Adrenal gland (tissue), 12 donors: ENCODE data around the gene RGS14. TPM values are rescaled to one million over a fixed set of nuclear protein-coding genes. Genes with fewer than 3 reads are reported as not detected.
"Not testable (repeated sequence)": the region's sequence is repeated elsewhere in the genome, so short reads cannot be mapped to it uniquely, and the experiment has no call there.

Source experiments
- DNase-seq, 7 donors: peaks; one replicate each; pipeline ENCODE4 v3.0.0-alpha.2; 2019 to 2020
- H3K27ac ChIP-seq, 5 donors: fragments of 200-600 bp; sonication (generic) in 4 of 5; 1 replicate in 3 of 5; 2 replicates in 2 of 5; pipeline versions ENCODE4 v1.5.1 to v1.8.0; 2016 to 2020; ENCODE audit warnings: mild to moderate bottlenecking in 1 of 5
- H3K27me3 ChIP-seq: fragments of 200-600 bp; 2 replicates; pipeline ENCODE4 v1.8.0; 2021
- H3K36me3 ChIP-seq, 2 donors: fragments of 200-600 bp; replicated peaks in 1 of 2; 1 replicate in 1 of 2; 2 replicates in 1 of 2; pipeline versions ENCODE4 v1.5.1 to v1.8.0; 2018 to 2022
- H3K4me1 ChIP-seq, 2 donors: fragments of 200-600 bp; replicated peaks in 1 of 2; 1 replicate in 1 of 2; 2 replicates in 1 of 2; pipeline versions ENCODE4 v1.5.1 to v1.8.0; 2018 to 2021
- H3K4me3 ChIP-seq, 4 donors: fragments of 200-600 bp; sonication (generic) in 3 of 4; one replicate each; pipeline ENCODE4 v1.5.1; 2016 to 2018
- H3K9me3 ChIP-seq, 3 donors: fragments of 200-600 bp; sonication (generic) in 1 of 3; replicated peaks in 1 of 3; 1 replicate in 2 of 3; 2 replicates in 1 of 3; pipeline versions ENCODE4 v1.5.1 to v1.8.0; 2016 to 2021
- CTCF ChIP-seq, 6 experiments: fragments of 450-650 bp in 4 of 6; fragments of 200-600 bp in 2 of 6; sonication (generic) in 1 of 6; IDR thresholded peaks; 1 replicate in 5 of 6; 2 replicates in 1 of 6; pipeline versions ENCODE4 v1.5.1 to v1.8.0; 2016 to 2021; ENCODE audit warnings: antibody characterized with exemption in 6 of 6, mild to moderate bottlenecking in 2 of 6, moderate library complexity in 1 of 6
- POLR2A ChIP-seq, 2 donors: fragments of 450-650 bp; IDR thresholded peaks; one replicate each; pipeline ENCODE4 v1.6.1; 2017; ENCODE audit warnings: antibody characterized with exemption in 2 of 2, mild to moderate bottlenecking in 2 of 2, moderate library complexity in 1 of 2
- WGBS, 4 donors: extraction: QIAGEN DNeasy Blood & Tissue Kit in 2 of 4; methylation state at CpG; one replicate each; pipeline versions ENCODE4 v1.1.5 to v1.1.7; 2013 to 2017; 5-methylcytosine and 5-hydroxymethylcytosine counted together
- intact Hi-C, 2 donors: fragments of 100-400 bp; cut with DNase I; formaldehyde crosslinking; loops; one replicate each; pipeline versions ENCODE4 v1.14.1 to v1.15.0; 2022 to 2023
- polyA plus RNA-seq, 3 donors: library from polyadenylated mRNA; stranded (reverse); fragments of 200-250 nt in 2 of 3; fragments of 350-450 nt in 1 of 3; fragmentation: Illumina TruSeq in 1 of 3; extraction: RNeasy Lipid Tissue Mini Kit (QIAGEN cat#74804) in 1 of 3; gene quantifications; one replicate each; pipeline ENCODE4 v1.2.3, GENCODE V29; 2013 to 2014
- total RNA-seq, 9 donors: library from RNA; depleted of rRNA in 4 of 9; stranded (reverse); fragments of >200 nt in 4 of 9; fragments of 120-200 nt in 1 of 9; fragmentation: NEBNext Ultra II Directional in 1 of 9; extraction: Animal tissue kit (Norgen Biotek cat#: 25700) in 1 of 9; gene quantifications; one replicate each; pipeline versions ENCODE4 v1.1.0 to v1.2.4, GENCODE V29; 2013 to 2023
- donor health status: healthy with polysubstance abuse.
- donor health status: Bipolar disorder and iron deficiency.
- donor health status: DM: yes; HTN: yes; CAD: no.
- donor health status: DM: no; HTN: no; CAD: no.
- donor health status: DM: no; HTN: no; CAD: no.
- donor health status: DM: yes; HTN: yes; CAD: no.

The RGS14 gene
- total and polyA plus RNA-seq, 12 donors: 2.3 to 36.3 (median 15.5) TPM

- Histone ChIP-seq H3K36me3 (no peaks in the 10 kb centered on the region), H3K4me3 (no peak overlapping the region), H3K27me3 (no peaks in the 10 kb centered on the region), H3K27ac (no peak overlapping the region), H3K9me3 (no peaks in the 10 kb centered on the region), H3K4me1 (no peaks in the 10 kb centered on the region)
- WGBS, 4 donors: 73 to 78% (median 75%) methylated on average over 3 of the region's 3 CpGs
- TF ChIP-seq POLR2A (IDR thresholded peaks at IDR 0.05) (no peak), CTCF (IDR thresholded peaks at IDR 0.05) (no peak)
- no peak for DNase-seq
- intact Hi-C loops: no loop called here
Observed at GRCh38 chr5:177414481-177414880, 56.8 kb downstream of the RGS14 start.

- H3K27ac ChIP-seq, H3K27me3 ChIP-seq, H3K4me3 ChIP-seq, H3K4me1 ChIP-seq, DNase-seq, H3K36me3 ChIP-seq, intact Hi-C loops, H3K9me3 ChIP-seq: not testable (repeated sequence)
- 70 to 82% (median 80%) methylated on average over 6 of the region's 6 CpGs for WGBS, 4 donors
Observed at GRCh38 chr5:177417081-177417480, 59.4 kb downstream of the RGS14 start.

GRCh38 chr5:177419046-177419445 is 61.3 kb downstream of the RGS14 start:
- Histone ChIP-seq H3K27me3 (no peaks in the 10 kb centered on the region), H3K27ac (no peak overlapping the region), H3K4me3 (no peak overlapping the region), H3K36me3 (no peaks in the 10 kb centered on the region), H3K4me1 (no peaks in the 10 kb centered on the region), H3K9me3 (no peaks in the 10 kb centered on the region)
- intact Hi-C loops: no loop called here
- 74 to 86% (median 81%) methylated on average over 3 of the region's 3 CpGs for WGBS, 4 donors
- DNase-seq: no peak
- TF ChIP-seq CTCF (IDR thresholded peaks at IDR 0.05) (no peak), POLR2A (IDR thresholded peaks at IDR 0.05) (no peak)

- H3K36me3 ChIP-seq, DNase-seq, H3K27me3 ChIP-seq, intact Hi-C loops, H3K27ac ChIP-seq, H3K4me1 ChIP-seq, H3K4me3 ChIP-seq, H3K9me3 ChIP-seq: not testable (repeated sequence)
- 61 to 77% (median 63%) methylated on average over 7 of the region's 7 CpGs for WGBS, 4 donors
Observed at GRCh38 chr5:177420472-177420871, 62.7 kb downstream of the RGS14 start.

GRCh38 chr5:177421062-177421798 is 63.5 kb downstream of the RGS14 start:
- Histone ChIP-seq H3K36me3 (no peaks in the 10 kb centered on the region), H3K4me1 (peaks cover 4 to 6% of the 10 kb centered on the region in 2 donors), H3K4me3 (no peak overlapping the region), H3K9me3 (no peaks in the 10 kb centered on the region), H3K27ac (no peak overlapping the region), H3K27me3 (no peaks in the 10 kb centered on the region)
- DNase-seq: no peak
- 73 to 79% (median 76%) methylated on average over 6 of the region's 6 CpGs for WGBS, 4 donors
- TF ChIP-seq POLR2A (IDR thresholded peaks at IDR 0.05): no peak
- TF ChIP-seq CTCF (IDR thresholded peaks at IDR 0.05): no peak
- intact Hi-C loops: no loop called here

Other genes starting within 250 kb of the RGS14 start
- gene NSD1, start 224.2 kb upstream of the RGS14 start, total RNA-seq: 10 to 100 TPM; 21.3 to 73.9 (median 49.6) TPM
- 10 to 100 TPM in 2 of 3 donors, 1 to 10 TPM in 1; 6.4 to 22.9 (median 10.2) TPM for gene NSD1, start 224.2 kb upstream of the RGS14 start, polyA plus RNA-seq
- gene RAB24, start 54.2 kb upstream of the RGS14 start, total RNA-seq: 10 to 100 TPM; 36.9 to 72.6 (median 51.3) TPM
- gene RAB24, start 54.2 kb upstream of the RGS14 start, polyA plus RNA-seq: 100 to 1,000 TPM in 1 of 3 donors, 10 to 100 TPM in 2; 29.4 to 134 (median 95.2) TPM
- gene PRELID1, start 54.1 kb upstream of the RGS14 start, total RNA-seq: 100 to 1,000 TPM in 4 of 9 donors, 10 to 100 TPM in 5; 52.3 to 164 (median 97.4) TPM
- gene PRELID1, start 54.1 kb upstream of the RGS14 start, polyA plus RNA-seq: 100 to 1,000 TPM; 175 to 217 (median 178) TPM
- gene MXD3, start 46.0 kb upstream of the RGS14 start, total RNA-seq: 10 to 100 TPM in 1 of 9 donors, 1 to 10 TPM in 7, under 1 TPM in 1; 0.85 to 18.1 (median 3.5) TPM
- gene MXD3, start 46.0 kb upstream of the RGS14 start, polyA plus RNA-seq: 10 to 100 TPM in 2 of 3 donors, under 1 TPM in 1; 0.16 to 42.6 (median 26.2) TPM
- gene LMAN2, start 6.3 kb upstream of the RGS14 start, total RNA-seq: 100 to 1,000 TPM; 109 to 398 (median 160) TPM
- 100 to 1,000 TPM in 1 of 3 donors, 10 to 100 TPM in 2; 85.7 to 147 (median 97.4) TPM for gene LMAN2, start 6.3 kb upstream of the RGS14 start, polyA plus RNA-seq
- not detected for gene SLC34A1, start 26.5 kb downstream of the RGS14 start, total RNA-seq
- gene SLC34A1, start 26.5 kb downstream of the RGS14 start, polyA plus RNA-seq: not detected
- gene PFN3, start 42.7 kb downstream of the RGS14 start, total RNA-seq: not detected
- not detected for gene PFN3, start 42.7 kb downstream of the RGS14 start, polyA plus RNA-seq
- under 1 TPM in 7 of 9 donors, not detected in 2; 0.11 to 0.69 (median 0.20) TPM for gene F12, start 51.6 kb downstream of the RGS14 start, total RNA-seq
- under 1 TPM in 2 of 3 donors, not detected in 1; 0.47 to 0.80 TPM for gene F12, start 51.6 kb downstream of the RGS14 start, polyA plus RNA-seq
- 10 to 100 TPM; 16.2 to 31.9 (median 22.3) TPM for gene GRK6, start 68.8 kb downstream of the RGS14 start, total RNA-seq
- gene GRK6, start 68.8 kb downstream of the RGS14 start, polyA plus RNA-seq: 10 to 100 TPM in 2 of 3 donors, 1 to 10 TPM in 1; 3.5 to 15.3 (median 11.2) TPM
- 10 to 100 TPM in 1 of 9 donors, 1 to 10 TPM in 7, under 1 TPM in 1; 0.55 to 13.5 (median 6.1) TPM for gene PRR7, start 88.9 kb downstream of the RGS14 start, total RNA-seq
- gene PRR7, start 88.9 kb downstream of the RGS14 start, polyA plus RNA-seq: 1 to 10 TPM in 2 of 3 donors, not detected in 1; 5.4 to 9.8 TPM
- 10 to 100 TPM; 11.1 to 17.5 (median 12.5) TPM for gene DBN1, start 115.7 kb downstream of the RGS14 start, total RNA-seq
- gene DBN1, start 115.7 kb downstream of the RGS14 start, polyA plus RNA-seq: 10 to 100 TPM in 2 of 3 donors, 1 to 10 TPM in 1; 5.1 to 47.1 (median 19.1) TPM
- 10 to 100 TPM; 10.4 to 63.2 (median 38.7) TPM for gene PDLIM7, start 139.7 kb downstream of the RGS14 start, total RNA-seq
- 100 to 1,000 TPM in 2 of 3 donors, 1 to 10 TPM in 1; 6.5 to 246 (median 131) TPM for gene PDLIM7, start 139.7 kb downstream of the RGS14 start, polyA plus RNA-seq
- gene DOK3, start 151.9 kb downstream of the RGS14 start, total RNA-seq: 10 to 100 TPM in 6 of 9 donors, 1 to 10 TPM in 3; 1.5 to 49.1 (median 11.9) TPM
- gene DOK3, start 151.9 kb downstream of the RGS14 start, polyA plus RNA-seq: 10 to 100 TPM in 2 of 3 donors, 1 to 10 TPM in 1; 2.3 to 38.5 (median 10.7) TPM
- gene DDX41, start 159.0 kb downstream of the RGS14 start, total RNA-seq: 100 to 1,000 TPM in 6 of 9 donors, 10 to 100 TPM in 3; 71.4 to 180 (median 112) TPM
- 100 to 1,000 TPM in 2 of 3 donors, 10 to 100 TPM in 1; 47.0 to 145 (median 124) TPM for gene DDX41, start 159.0 kb downstream of the RGS14 start, polyA plus RNA-seq
- gene FAM193B, start 196.6 kb downstream of the RGS14 start, total RNA-seq: 100 to 1,000 TPM in 1 of 9 donors, 10 to 100 TPM in 8; 22.0 to 104 (median 41.4) TPM
- gene FAM193B, start 196.6 kb downstream of the RGS14 start, polyA plus RNA-seq: 100 to 1,000 TPM in 2 of 3 donors, 10 to 100 TPM in 1; 18.4 to 851 (median 249) TPM
- gene TMED9, start 234.3 kb downstream of the RGS14 start, total RNA-seq: 100 to 1,000 TPM in 7 of 9 donors, 10 to 100 TPM in 2; 67.6 to 265 (median 139) TPM
- gene TMED9, start 234.3 kb downstream of the RGS14 start, polyA plus RNA-seq: 100 to 1,000 TPM; 105 to 125 (median 113) TPM
- gene B4GALT7, start 242.2 kb downstream of the RGS14 start, total RNA-seq: 10 to 100 TPM; 27.8 to 77.6 (median 43.7) TPM
- gene B4GALT7, start 242.2 kb downstream of the RGS14 start, polyA plus RNA-seq: 100 to 1,000 TPM in 1 of 3 donors, 10 to 100 TPM in 2; 22.7 to 131 (median 55.1) TPM